HCT116 (cell line): Measurements from ENCODE around the gene TBC1D4. TPM values are rescaled to one million over a fixed set of nuclear protein-coding genes. Genes with fewer than 3 reads are reported as not detected.

Experiments used
- ATAC-seq: fragments of 200-7000 bp; cut with Tn5 transposase; 2 replicates; pipeline ENCODE4 v1.9.1; 2020; ENCODE audit warnings: mild to moderate bottlenecking, moderate library complexity
- BruUV-seq: library from RNA; stranded (reverse); fragments of 400-500 nt; replicated peaks from 2 replicates; lab custom pipeline; 2021; lab: Mats Ljungman, UMichigan
- CTCF ChIA-PET: fragments of 300-600 bp; sonication (Branson Sonifier 250); formaldehyde crosslinking; loops from one replicate; lab custom pipeline; 2021; ENCODE audit warnings: antibody characterized with exemption; lab: Charles Lee
- POLR2A ChIA-PET: fragments of 300-600, 350-600 bp; sonication (Branson Sonifier 250); formaldehyde crosslinking; loops from one replicate; lab custom pipeline; 2021; ENCODE audit warnings: antibody characterized with exemption; lab: Charles Lee
- RAD21 ChIA-PET, 2 experiments: fragments of 300-600 bp; sonication (Branson Sonifier 250); formaldehyde crosslinking; loops; one replicate each; lab custom pipeline; 2023; ENCODE audit warnings: low total read pairs in 2 of 2; ENCODE audit not compliant: uncharacterized antibody in 2 of 2, unreplicated experiment in 2 of 2, low non-redundant PET in 1 of 2; lab: Charles Lee
- DNase-seq: peaks from one replicate; pipeline ENCODE4 v3.0.0-alpha.2; 2010; ENCODE audit warnings: low read depth, low spot score
- H2AFZ ChIP-seq: fragments of 200-600 bp; shearing (Covaris generic), sonication (generic); 2 replicates; pipeline ENCODE4 v1.6.1; 2017; ENCODE audit warnings: low read depth, mixed run types, mixed read lengths, antibody characterized with exemption, low read length; ENCODE audit not compliant: poor library complexity, severe bottlenecking
- H3K27ac ChIP-seq: 2 replicates; pipeline ENCODE4 v1.5.1; 2012; ENCODE audit warnings: low read depth, low read length
- H3K27me3 ChIP-seq: fragments of 200-600 bp; sonication (generic); 2 replicates; pipeline ENCODE4 v1.6.1; 2016; ENCODE audit warnings: mixed run types, low read length, mixed read lengths; ENCODE audit not compliant: insufficient read depth
- H3K36me3 ChIP-seq, 2 experiments: fragments of 200-500 bp in 1 of 2; fragments of 200-600 bp in 1 of 2; sonication (Bioruptor generic) in 1 of 2; sonication (generic) in 1 of 2; 2 replicates each; pipeline versions ENCODE4 v1.5.1 to v1.6.1; 2014 to 2016; ENCODE audit warnings: low read length in 2 of 2, inconsistent platforms in 1 of 2, mixed read lengths in 1 of 2, mixed run types in 1 of 2; ENCODE audit not compliant: insufficient read depth in 2 of 2, control insufficient read depth in 1 of 2
- H3K4me1 ChIP-seq, 2 experiments: fragments of 200-600 bp in 1 of 2; sonication (generic) in 1 of 2; 2 replicates each; pipeline versions ENCODE4 v1.5.1 to v1.6.1; 2012 to 2017; ENCODE audit warnings: low read length in 2 of 2, inconsistent platforms in 1 of 2, mild to moderate bottlenecking in 1 of 2, mixed read lengths in 1 of 2, mixed run types in 1 of 2, moderate library complexity in 1 of 2; ENCODE audit not compliant: insufficient read depth in 2 of 2, control insufficient read depth in 1 of 2
- H3K4me2 ChIP-seq: fragments of 200-600 bp; sonication (generic); 2 replicates; pipeline ENCODE4 v1.6.1; 2017; ENCODE audit warnings: mixed run types, low read length, mixed read lengths
- H3K4me3 ChIP-seq, 2 experiments: fragments of 200-600 bp in 1 of 2; sonication (generic) in 1 of 2; replicated peaks in 1 of 2; 2 replicates each; pipeline ENCODE4 v1.5.1; 2011 to 2016; ENCODE audit warnings: low read length in 2 of 2, control low read depth in 1 of 2, low read depth in 1 of 2, mild to moderate bottlenecking in 1 of 2, mixed read lengths in 1 of 2, mixed run types in 1 of 2
- H3K79me2 ChIP-seq: fragments of 200-600 bp; sonication (generic); 2 replicates; pipeline ENCODE4 v1.6.1; 2017; ENCODE audit warnings: mild to moderate bottlenecking, mixed run types, low read length, moderate library complexity, mixed read lengths; ENCODE audit not compliant: insufficient read depth
- H3K9ac ChIP-seq: fragments of 200-600 bp; sonication (generic); 2 replicates; pipeline ENCODE4 v1.6.1; 2016; ENCODE audit warnings: low read length, mixed read lengths
- H3K9me2 ChIP-seq: fragments of 200-600 bp; sonication (generic), shearing (Covaris generic); 2 replicates; pipeline ENCODE4 v1.6.1; 2017; ENCODE audit warnings: mixed run types, mild to moderate bottlenecking, moderate library complexity; ENCODE audit not compliant: insufficient read depth
- H3K9me3 ChIP-seq, 2 experiments: fragments of 200-500 bp in 1 of 2; fragments of 200-600 bp in 1 of 2; sonication (Bioruptor generic) in 1 of 2; sonication (generic) in 1 of 2; 2 replicates each; pipeline ENCODE4 v1.6.1; 2014 to 2017; ENCODE audit warnings: low read length in 2 of 2, mixed read lengths in 2 of 2, inconsistent platforms in 1 of 2, low read depth in 1 of 2, mild to moderate bottlenecking in 1 of 2, mixed run types in 1 of 2, moderate library complexity in 1 of 2; ENCODE audit not compliant: control insufficient read depth in 1 of 2, insufficient read depth in 1 of 2
- H4K20me1 ChIP-seq: fragments of 200-600 bp; sonication (generic), shearing (Covaris generic); 2 replicates; pipeline ENCODE4 v1.6.1; 2017; ENCODE audit warnings: mixed run types, mild to moderate bottlenecking, moderate library complexity; ENCODE audit not compliant: insufficient read depth
- ATF3 ChIP-seq: IDR thresholded peaks from 2 replicates; pipeline ENCODE4 v1.6.1; 2012
- FOSL1 ChIP-seq: IDR thresholded peaks from 2 replicates; pipeline ENCODE4 v1.6.1; 2012; ENCODE audit warnings: low read depth
- JUND ChIP-seq: IDR thresholded peaks from 2 replicates; pipeline ENCODE4 v1.6.1; 2012
- POLR2AphosphoS5 ChIP-seq: IDR thresholded peaks from 2 replicates; pipeline ENCODE4 v1.6.1; 2011; ENCODE audit warnings: mild to moderate bottlenecking, low read depth, low read length, moderate library complexity
- RAD21 ChIP-seq: IDR thresholded peaks from 2 replicates; pipeline ENCODE4 v1.6.1; 2012; ENCODE audit warnings: low read depth, mild to moderate bottlenecking
- REST ChIP-seq: IDR thresholded peaks from 2 replicates; pipeline ENCODE4 v1.6.1; 2012; ENCODE audit warnings: low read depth
- ZBTB33 ChIP-seq: IDR thresholded peaks from 2 replicates; pipeline ENCODE4 v1.6.1; 2011; ENCODE audit warnings: mild to moderate bottlenecking, low read length, moderate library complexity; ENCODE audit not compliant: insufficient replicate concordance; ENCODE audit errors: extremely low read depth
- ZFX ChIP-seq: fragments of 450-650 bp; IDR thresholded peaks from 2 replicates; pipeline ENCODE4 v1.6.1; 2017
- intact Hi-C: fragments of 100-400 bp; cut with micrococcal nuclease; formaldehyde crosslinking; loops from 2 replicates; pipeline ENCODE4 v1.10.0; 2022
- total RNA-seq: library from RNA; stranded (reverse); gene quantifications from one replicate; pipeline ENCODE4 v1.2.1, GENCODE V29; 2021; ENCODE audit not compliant: unreplicated experiment

TBC1D4 gene
- total RNA-seq, 1 experiment from 2014 or later: 24.6 TPM

GRCh38 chr13:75414036-75414827 lies 67.7 kb downstream of the TBC1D4 start (continued):
- TF ChIP-seq JUND: no peak

GRCh38 chr13:75411924-75412537 lies 69.9 kb downstream of the TBC1D4 start:
- Histone ChIP-seq H3K9me3 (no peaks in the 10 kb centered on the region), H4K20me1 (0 out of 2 replicates have a peak, but pooled peaks cover 4% of the 10 kb centered on the region), H3K4me3 (no peak overlapping the region), H3K4me2 (no peak overlapping the region), H3K4me1 (peaks cover 16 to 19% of the 10 kb centered on the region in 2 experiments), H3K9me2 (no peaks in the 10 kb centered on the region), H3K36me3 (no peaks in the 10 kb centered on the region), H3K27me3 (no peaks in the 10 kb centered on the region), H3K27ac (no peak overlapping the region), H3K79me2 (peaks cover 34% of the 10 kb centered on the region), H2AFZ (no peak overlapping the region), H3K9ac (no peak overlapping the region)
- BruUV-seq: no TSS peak
- TF ChIP-seq FOSL1 (no peak), ZFX (no peak), REST (no peak), RAD21 (no peak), ZBTB33 (no peak), ATF3 (no peak), POLR2AphosphoS5 (no peak)
- CTCF ChIA-PET: no interaction called here
- intact Hi-C loops: no loop called here
- no peak for ATAC-seq
- POLR2A ChIA-PET: no interaction called here
- no peak for DNase-seq
- RAD21 ChIA-PET: no interaction called here
